Stimulated activated CD8-positive, alpha-beta memory T cell treated with anti-CD3 and anti-CD28 coated beads, Interleukin-4, amount 100 ng/mL, for 1 hour (primary cell): ENCODE results near the gene ITGA2B.
A peak's percentile ranks its signal among the peaks of the same experiment; 100 is the strongest.
"Not testable (repeated sequence)": the region's sequence is repeated elsewhere in the genome, so short reads cannot be mapped to it uniquely, and the experiment has no call there.

ENCODE experiments used
- DNase-seq, 2 donors: peaks; one replicate each; pipeline ENCODE4 v3.0.0-alpha.2; 2020; ENCODE audit warnings: low read depth in 2 of 2, low spot score in 1 of 2

The ITGA2B gene

DNA sequence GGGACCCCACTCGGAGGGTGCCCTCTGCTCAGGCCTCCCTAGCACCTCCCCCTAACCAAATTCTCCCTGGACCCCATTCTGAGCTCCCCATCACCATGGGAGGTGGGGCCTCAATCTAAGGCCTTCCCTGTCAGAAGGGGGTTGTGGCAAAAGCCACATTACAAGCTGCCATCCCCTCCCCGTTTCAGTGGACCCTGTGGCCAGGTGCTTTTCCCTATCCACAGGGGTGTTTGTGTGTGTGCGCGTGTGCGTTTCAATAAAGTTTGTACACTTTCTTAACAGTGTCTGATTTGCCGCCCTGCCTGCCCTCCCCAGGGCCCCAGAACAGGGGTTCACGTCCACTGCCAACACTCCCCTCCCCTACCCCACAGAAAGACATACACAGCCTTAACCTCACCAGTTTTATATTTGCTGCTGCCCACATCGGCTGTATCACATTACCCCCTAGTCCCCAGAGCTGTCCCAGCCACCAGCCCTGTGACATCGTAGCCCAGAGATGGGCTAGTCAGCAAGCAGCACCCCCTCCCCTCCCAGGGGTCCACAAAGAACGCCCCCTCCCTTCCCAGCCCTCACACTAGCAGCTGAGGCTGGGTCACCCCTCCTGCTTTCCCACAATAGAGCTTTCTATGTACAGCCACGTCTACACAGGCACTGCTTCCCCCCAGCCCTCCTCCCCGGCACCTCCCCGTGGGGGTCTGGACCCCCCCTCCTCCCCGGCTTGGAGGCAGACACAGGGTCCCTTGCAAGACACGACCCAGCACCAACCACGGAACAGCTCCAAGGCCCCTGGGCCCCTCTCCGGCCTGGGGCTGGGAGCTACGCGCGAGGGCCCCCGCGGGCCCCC lies 36.4 kb downstream of the ITGA2B start:
- DNase-seq: no peak

DNA sequence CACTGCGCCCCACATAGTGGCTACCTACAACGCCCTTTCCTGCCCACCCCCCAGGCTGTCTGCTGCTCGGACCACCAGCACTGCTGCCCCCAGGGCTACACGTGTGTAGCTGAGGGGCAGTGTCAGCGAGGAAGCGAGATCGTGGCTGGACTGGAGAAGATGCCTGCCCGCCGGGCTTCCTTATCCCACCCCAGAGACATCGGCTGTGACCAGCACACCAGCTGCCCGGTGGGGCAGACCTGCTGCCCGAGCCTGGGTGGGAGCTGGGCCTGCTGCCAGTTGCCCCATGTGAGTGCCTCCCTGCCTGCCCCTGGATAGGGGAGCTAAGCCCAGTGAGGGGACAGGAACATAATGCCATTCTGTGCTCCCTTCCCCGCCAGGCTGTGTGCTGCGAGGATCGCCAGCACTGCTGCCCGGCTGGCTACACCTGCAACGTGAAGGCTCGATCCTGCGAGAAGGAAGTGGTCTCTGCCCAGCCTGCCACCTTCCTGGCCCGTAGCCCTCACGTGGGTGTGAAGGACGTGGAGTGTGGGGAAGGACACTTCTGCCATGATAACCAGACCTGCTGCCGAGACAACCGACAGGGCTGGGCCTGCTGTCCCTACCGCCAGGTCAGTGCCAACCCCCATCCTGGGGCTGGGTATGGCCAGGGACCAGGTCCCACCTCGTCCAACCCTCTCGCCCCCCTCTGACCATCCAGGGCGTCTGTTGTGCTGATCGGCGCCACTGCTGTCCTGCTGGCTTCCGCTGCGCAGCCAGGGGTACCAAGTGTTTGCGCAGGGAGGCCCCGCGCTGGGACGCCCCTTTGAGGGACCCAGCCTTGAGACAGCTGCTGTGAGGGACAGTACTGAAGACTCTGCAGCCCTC lies 37.3 kb downstream of the ITGA2B start:
- DNase-seq: no peak

DNA sequence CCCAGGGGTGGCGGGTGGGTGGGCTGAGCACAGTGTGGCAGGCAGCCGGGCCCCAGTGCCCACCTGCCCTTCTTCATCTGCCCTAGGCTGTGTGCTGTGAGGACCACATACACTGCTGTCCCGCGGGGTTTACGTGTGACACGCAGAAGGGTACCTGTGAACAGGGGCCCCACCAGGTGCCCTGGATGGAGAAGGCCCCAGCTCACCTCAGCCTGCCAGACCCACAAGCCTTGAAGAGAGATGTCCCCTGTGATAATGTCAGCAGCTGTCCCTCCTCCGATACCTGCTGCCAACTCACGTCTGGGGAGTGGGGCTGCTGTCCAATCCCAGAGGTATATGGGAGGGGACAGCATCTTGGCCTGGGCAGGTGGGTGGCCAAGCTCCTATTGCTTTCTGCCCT lies 38.0 kb downstream of the ITGA2B start:
- no peak for DNase-seq

DNA sequence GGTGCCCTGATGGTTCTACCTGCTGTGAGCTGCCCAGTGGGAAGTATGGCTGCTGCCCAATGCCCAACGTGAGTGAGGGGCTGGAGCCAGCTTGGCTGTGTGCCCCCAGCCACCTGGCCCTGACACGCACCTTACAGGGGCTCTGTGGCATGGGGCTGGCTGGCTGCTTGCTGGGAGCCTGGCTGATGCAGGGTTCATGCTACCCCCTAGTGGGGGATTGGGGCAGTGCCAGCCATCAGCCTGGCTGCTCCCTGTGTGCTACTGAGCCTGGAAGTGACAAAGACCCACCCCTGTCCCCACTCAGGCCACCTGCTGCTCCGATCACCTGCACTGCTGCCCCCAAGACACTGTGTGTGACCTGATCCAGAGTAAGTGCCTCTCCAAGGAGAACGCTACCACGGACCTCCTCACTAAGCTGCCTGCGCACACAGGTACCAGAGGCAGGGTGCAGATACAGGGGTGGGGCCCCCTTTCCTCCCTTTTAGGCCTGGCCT lies 38.7 kb downstream of the ITGA2B start:
- DNase-seq: peak in 1 of 2 donors; percentile 49

DNA sequence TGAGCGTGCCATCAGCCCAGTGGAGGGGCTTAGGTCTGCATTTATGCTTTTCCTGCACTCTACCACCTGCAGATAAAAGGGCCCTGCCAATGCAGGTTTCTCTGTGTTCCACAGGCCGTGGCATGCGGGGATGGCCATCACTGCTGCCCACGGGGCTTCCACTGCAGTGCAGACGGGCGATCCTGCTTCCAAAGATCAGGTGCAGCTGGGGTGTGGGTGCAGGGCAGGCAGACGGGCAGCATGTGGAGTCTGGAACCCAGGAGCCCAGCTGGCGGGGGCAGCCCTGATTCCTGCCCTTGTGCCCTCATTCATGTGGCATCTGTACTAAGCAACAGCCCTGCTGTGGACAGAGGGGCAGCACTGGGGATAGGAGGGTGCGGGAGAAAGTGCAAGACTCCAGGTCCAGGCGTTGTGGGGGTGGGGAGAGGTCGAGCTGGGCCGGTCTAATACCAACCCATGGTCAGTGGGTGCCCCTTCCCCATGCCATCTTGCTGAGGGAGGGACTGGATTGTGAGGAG lies 39.8 kb downstream of the ITGA2B start:
- DNase-seq: no peak

DNA sequence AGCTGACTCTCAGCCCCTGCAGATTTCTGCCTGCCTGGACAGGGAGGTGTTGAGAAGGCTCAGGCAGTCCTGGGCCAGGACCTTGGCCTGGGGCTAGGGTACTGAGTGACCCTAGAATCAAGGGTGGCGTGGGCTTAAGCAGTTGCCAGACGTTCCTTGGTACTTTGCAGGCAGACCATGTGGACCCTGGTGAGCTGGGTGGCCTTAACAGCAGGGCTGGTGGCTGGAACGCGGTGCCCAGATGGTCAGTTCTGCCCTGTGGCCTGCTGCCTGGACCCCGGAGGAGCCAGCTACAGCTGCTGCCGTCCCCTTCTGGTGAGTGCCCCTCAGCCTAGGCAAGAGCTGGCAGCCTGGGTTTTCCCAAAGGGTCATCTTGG lies 40.5 kb downstream of the ITGA2B start:
- no peak for DNase-seq

DNA sequence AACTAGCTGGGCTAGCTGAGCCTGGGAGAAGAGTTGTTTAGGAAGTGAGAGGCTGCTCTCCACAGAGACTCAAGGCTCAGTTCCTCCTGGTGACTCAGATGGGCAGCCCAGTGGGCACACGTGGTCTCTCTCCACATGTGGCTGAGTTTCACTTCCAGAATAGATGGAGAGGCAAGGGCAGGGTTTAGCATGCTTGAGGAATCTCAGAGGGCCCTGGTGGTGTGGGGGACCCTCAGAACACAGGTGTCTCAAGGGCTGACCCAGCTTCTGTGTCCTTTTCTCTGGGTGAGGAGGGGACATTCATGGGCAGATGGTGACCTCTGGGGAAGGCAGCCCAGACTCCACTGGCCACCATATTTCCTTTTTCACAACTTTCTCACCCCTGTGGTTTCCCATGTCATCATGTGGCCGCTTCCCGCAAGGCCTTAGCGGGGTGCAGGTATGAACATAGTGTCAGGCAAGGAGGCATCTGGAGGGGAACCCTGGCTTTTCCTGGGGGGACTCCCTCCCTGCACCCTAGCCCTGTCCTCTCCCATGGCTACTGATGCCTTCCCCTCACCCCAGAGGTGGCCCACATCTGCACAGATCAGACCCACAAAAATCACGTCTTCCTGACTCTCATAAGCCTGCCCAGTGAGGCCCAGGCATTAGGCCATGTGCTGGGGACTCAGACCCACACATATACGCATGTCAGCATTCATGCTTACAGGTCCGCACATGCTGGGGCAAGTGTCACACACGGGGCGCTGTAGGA lies 41.0 kb downstream of the ITGA2B start:
- DNase-seq: no peak

DNA sequence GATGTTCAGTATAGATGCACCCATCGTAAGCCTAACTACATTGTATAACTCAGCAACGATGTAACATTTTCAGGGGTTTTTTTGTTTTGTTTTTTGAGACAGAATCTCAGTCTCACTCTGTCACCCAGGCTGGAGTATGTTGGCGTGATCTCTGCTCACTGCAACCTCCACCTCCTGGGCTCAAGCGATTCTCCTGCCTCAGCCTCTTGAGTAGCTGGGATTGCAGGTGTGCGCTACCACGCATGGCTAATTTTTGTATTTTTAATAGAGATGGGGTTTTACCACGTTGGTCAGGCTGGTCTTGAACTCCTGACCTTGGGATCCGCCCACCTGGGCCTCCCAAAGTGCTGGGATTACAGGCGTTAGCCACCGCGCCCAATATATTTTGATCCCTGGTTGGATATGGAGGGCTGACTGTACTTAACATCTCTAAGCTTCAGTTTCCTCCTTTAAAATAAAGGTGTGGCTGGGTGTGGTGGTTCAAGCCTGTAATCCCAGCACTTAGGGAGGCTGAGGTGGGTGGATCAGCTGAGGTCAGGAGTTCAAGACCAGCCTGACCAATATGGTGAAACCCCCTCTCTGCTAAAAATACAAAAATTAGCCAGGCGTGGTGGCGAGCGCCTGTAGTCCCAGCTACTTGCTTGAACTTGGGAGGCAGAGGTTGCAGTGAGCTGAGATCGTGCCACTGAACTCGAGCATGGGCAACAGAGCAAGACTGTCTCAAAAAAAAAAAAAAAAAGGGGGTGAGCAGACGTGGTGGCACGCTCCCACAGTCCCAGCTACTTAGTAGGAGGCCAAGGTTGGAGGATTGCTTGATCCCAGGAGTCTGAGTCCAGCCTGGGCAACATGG lies 42.0 kb downstream of the ITGA2B start:
- not testable (repeated sequence) for DNase-seq

DNA sequence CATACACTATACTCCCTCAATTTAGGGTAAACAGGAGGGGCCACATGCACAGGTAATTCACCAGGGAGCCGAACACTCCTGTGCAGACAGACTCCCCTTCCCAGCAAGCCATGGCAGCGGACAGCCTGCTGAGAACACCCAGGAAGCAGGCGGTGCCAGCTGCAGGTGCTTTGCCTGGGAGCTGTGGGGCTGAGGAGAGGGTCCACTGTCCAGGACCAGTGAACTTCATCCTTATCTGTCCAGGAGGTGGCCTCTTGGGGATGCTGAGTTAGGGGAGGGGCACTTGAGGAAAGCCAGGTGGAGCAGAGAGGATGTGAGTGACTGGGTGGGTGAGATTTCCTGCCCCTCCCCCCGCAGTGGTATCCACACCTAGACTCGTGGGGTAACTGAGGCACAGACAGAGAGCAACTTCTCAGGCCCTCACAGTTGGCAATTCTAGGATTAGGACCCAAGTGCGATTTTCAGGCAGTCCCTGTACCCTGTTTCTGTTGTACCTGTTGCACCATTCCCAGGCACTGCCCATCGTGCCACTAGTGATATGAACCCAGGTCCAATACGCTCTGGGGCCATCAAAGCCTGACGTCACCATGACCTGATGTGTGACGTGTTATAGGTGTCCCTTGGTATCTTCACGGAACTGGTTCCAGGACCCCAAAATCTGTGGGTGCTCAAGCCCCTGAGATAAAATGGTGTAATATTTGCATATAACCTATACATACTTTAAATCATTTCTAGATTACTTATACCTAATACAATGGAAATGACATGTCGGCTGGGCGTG lies 43.2 kb downstream of the ITGA2B start:
- DNase-seq: no peak

DNA sequence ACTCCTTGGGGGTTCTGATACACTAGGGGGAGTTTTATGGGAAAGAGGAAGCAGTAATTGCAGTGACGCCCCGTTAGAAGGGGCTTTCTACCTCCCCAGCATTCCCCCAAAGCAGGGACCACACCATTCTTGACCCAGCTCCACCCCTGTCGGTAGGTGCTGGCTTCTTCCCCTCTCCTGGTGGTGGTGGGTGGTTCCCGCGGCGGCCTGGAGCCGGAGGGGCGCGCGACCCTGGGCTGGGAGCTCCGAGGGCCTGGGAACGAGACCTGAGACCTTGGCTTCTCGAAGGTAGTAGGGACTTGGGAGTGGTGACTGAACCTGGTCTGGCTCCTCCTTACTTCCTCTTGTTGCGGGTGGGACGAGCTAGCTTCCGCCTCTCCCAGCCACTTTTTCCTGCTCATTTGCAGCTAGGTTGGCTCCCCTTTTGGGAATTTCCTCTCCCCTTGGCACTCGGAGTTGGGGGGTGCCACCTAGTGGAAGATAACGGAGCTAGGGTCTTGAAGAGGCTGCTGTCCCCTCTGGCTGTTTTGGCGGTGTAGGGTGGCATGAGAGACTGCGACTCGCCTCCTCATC lies 43.9 kb downstream of the ITGA2B start:
- no peak for DNase-seq

DNA sequence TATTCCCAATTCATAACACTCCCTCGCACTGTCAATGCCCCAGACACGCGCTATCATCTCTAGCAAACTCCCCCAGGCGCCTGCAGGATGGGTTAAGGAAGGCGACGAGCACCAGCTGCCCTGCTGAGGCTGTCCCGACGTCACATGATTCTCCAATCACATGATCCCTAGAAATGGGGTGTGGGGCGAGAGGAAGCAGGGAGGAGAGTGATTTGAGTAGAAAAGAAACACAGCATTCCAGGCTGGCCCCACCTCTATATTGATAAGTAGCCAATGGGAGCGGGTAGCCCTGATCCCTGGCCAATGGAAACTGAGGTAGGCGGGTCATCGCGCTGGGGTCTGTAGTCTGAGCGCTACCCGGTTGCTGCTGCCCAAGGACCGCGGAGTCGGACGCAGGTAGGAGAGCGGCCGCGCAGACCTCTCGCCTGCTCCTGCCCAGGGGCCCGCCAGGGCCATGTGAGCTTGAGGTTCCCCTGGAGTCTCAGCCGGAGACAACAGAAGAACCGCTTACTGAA lies 44.5 kb downstream of the ITGA2B start, which contains the start of gene GRN:
Gene GRN (plus strand): TSS at position 364 of the 515 bp plus-strand sequence. CDS start 3,863 bp downstream, outside the sequence.
- DNase-seq: peak; percentile 53 to 71

DNA sequence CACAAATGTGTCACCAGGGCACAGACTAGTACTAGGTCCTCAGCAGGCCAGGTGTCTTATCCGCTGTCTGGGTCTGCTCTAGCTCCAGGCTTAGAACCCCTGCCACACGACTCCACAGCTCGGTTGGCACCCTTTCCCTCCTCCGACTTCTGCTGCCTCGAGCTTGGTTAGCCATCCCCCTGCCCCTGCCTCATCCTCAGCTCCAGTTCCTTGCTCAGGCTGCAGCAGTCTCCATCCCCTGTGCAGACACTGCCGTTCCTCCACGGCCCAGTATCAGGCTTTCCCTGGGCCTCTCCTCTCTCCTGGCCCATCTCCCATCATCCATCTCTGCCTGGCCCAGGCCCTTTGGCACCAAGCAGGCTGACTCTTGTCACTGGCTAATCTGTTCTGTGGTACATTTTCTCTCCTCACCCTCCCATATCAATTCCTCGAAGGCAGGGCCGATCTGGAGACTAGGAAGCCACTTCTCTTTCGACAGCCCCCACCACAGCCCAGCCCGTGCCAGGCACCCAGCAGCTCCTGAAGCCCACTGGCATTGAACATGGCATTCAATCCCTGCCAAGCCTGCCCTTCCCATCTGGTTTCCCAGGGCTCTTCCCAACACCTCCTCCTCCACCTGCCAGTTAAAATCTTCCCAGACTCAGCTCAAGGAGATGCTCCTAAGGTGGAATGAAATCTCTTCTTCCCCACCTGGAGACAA lies 45.8 kb downstream of the ITGA2B start:
- DNase-seq: no peak

DNA sequence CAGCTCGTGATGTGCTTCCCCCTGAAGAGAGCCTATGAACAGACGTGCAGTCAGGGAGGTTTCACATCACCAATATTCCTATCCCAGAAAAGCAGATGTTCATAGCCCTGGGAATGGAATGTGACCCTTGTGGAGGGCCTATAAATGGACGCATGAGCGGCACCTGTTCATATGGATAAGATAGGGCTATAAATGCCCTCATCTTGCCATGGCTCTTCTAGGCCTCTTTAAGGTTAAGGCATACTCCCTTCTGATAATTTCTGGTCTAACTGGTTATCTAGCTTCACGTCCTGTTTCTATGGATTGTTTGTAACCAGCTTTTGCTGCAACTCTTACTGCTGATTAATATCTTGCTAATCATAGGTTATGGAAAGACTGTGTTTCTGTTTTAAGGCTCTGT lies 48.9 kb downstream of the ITGA2B start:
- not testable (repeated sequence) for DNase-seq

DNA sequence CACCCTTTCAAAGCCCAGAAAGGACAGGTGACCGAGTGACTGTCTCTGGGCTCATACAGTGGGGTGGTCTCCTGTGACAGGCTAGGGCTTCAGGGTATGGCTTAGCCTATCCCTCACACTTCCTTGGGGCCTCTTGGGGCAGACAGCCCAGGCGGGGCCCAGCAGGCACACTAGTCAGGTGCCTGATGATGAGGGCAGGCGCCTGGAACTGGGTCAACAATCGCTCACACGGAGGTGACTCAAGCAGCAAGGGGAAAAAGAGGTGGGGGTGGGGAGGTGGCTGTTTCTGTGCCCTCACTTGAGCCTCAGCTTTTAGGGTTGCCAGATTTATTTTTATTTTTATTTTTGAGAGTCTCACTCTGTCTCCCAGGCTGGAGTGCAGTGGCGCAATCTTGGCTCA lies 50.7 kb downstream of the ITGA2B start:
- no peak for DNase-seq

DNA sequence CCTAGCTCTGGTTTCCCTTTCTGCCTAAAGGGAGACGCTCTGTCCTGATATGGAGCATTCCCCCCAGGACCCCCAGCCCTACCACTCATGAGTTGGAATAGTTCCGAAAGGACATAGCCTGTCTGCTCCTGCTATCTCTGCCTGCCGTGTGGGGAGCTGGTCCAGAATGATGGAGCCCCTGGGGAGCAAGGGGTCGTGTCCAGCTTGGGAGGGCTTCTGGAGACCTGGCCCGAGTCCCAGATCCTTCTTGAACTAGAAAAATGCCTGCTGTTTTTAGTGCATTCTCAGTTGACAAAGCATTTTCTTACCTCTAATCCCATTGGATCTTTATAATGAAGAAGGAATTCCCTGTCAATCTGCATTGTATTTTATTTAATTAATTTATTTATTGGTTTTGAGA lies 53.5 kb downstream of the ITGA2B start:
- DNase-seq: no peak

DNA sequence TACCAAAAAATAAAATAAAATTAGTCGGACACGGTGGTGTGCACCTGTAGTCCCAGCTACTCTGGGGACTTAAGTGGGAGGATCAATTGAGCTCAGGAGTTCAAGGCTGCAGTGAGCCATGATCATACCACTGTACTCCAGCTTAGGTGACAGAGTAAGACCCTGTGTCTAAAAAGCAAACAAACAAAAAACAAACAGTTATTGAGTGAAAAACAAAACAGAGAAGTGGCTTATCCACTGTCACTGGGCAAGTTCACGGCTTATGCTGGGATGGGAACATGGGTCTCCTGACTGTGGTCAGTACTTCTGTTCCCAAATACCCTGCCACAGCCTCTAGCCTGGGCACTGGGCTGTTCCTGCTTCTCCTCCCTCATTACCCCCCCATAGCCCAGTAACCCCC lies 53.9 kb downstream of the ITGA2B start:
- DNase-seq: no peak

DNA sequence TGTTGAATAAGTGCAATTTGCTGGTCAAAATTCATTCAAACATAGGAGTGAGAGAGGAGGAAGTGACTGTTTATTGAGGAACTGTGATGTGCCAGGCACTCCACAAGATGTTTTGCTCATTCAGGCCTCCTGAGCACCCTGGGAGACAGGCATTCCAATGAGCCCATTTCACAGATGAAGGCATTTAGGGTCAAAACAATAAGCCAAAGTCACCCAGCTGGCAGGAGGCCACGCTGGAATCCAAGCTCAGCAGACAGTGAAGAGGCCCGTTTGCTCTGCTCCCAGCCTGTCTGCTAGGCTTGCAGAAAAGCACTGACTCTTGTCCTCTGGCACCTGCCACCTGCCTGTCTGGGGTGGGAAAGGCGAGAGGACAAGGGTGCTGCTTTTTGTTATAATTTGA lies 54.7 kb downstream of the ITGA2B start:
- no peak for DNase-seq

DNA sequence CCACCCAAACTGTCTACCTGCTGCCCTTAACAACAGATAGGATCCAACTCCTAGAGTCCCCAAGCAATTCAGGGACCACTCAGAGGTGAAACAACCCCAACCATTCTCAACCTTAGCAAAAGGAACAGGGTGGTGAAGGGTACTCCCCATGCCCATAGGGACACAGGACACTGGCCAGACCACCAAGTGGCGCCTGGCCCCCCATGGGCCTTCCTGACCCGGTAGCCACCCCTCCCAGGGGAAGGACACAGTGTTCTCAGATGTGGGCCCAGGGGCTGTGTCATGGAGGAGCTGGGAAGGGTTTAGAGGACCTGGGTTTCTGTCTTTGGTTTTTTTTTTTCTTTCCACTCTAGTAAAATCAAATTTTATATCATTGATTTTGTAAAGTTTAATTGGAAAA lies 55.1 kb downstream of the ITGA2B start:
- no peak for DNase-seq
